ENCODE measurements around the gene TP53. TPM values are rescaled to one million over a fixed set of nuclear protein-coding genes. Genes with fewer than 3 reads are reported as not detected.
"Not testable (repeated sequence)": the region's sequence is repeated elsewhere in the genome, so short reads cannot be mapped to it uniquely, and the experiment has no call there.

Gene TP53
- total RNA-seq, 2 experiments from 2014 or later: 129 to 138 TPM

DNA sequence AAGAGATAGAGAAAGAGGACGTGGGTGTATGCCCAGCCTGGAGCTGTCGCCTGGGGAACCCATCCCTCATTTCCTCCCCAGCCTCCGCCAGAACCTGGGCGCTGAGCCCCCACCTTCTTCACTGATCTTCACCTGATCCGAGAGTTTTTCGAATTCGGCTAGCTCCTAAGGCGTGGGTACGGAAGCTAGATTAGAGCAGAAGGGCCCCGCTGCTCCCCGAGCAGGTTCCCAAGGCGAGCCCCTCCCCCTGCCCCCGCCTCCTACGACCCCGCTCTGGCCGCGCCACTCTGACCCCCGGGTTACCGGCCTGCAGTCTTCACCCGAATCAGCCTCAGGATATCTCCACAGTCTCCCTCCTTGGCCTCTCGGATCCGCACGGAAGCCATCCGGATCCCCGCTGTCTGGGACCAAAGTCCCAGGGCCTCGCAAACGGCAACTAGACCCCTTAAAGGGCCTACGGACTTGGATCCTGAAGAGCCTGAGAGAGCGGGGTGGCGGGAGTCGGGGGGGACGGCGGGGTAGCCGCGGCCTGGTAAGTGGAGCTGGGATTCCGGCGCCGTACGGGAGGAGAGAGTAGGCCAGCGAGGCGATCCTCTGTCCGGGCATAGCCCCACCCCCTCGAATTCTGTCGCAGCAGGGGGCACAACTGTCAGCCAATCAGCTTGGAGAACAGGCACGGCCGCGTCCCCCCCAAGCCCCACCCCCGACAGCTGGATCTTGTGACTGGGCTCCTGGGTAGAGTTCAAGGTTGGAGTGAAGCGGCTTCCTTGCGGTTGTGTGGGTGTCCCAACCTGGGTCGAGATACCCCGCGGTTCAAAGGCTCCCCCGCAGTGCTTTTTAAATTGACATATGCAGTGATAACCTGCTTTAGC lies 59.8 kb downstream of the TP53 start, which contains the start of gene SAT2:
SAT2 (minus strand) TSS at position 572 of the 872 bp plus-strand sequence; CDS start at position 386, 186 bp downstream.
- intact Hi-C loops (cut with micrococcal nuclease): no loop called here
- POLR2A ChIA-PET: interaction anchor here (0.6 to 4.7 kb wide), 15 partner anchors 10 to 347 kb away, joined by 3 to 41 read pairs (median 3); partner anchors contain the start of genes ATP1B2, CD68, FXR2 and SOX15

DNA sequence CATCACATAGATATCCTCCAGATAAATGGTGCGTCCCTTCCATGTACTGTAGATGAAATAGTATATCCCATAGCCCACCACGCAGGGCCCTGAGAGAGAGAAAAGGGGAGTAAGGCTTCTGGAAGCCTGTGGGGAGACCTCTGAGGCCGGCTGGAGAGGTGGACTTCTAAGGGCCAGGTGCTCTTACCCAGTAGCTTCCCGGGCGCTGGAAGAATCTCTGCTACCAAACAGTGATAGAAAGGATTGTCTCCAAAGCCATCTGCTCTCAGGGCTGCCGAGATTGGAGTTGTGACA lies 60.4 kb downstream of the TP53 start:
- Mint-ChIP-seq H3K9me3 (no peaks in the 10 kb centered on the region), H3K4me1 (ENCODE audit: low read depth) (peaks cover 10% of the 10 kb centered on the region), H3K27ac (peak overlapping the region; percentile 76), H3K4me3 (peak overlapping the region; percentile 87), H3K27me3 (no peaks in the 10 kb centered on the region), H3K36me3 (ENCODE audit: low read depth) (no peaks in the 10 kb centered on the region)
- DNase-seq (no peak), ATAC-seq (no peak)
- intact Hi-C loops (cut with micrococcal nuclease): no loop called here
- CTCF ChIA-PET: interaction anchor here (1.0 to 2.3 kb wide), 5 partner anchors 9 to 66 kb away, joined by 3 to 16 read pairs (median 5); partner anchors contain the start of genes FXR2, TP53 and WRAP53
- TF ChIP-seq, protein P1, sequence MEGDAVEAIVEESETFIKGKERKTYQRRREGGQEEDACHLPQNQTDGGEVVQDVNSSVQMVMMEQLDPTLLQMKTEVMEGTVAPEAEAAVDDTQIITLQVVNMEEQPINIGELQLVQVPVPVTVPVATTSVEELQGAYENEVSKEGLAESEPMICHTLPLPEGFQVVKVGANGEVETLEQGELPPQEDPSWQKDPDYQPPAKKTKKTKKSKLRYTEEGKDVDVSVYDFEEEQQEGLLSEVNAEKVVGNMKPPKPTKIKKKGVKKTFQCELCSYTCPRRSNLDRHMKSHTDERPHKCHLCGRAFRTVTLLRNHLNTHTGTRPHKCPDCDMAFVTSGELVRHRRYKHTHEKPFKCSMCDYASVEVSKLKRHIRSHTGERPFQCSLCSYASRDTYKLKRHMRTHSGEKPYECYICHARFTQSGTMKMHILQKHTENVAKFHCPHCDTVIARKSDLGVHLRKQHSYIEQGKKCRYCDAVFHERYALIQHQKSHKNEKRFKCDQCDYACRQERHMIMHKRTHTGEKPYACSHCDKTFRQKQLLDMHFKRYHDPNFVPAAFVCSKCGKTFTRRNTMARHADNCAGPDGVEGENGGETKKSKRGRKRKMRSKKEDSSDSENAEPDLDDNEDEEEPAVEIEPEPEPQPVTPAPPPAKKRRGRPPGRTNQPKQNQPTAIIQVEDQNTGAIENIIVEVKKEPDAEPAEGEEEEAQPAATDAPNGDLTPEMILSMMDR (IDR thresholded peaks at IDR 0.05): no peak
- POLR2A ChIA-PET: interaction anchor here (0.9 to 4.7 kb wide), 9 partner anchors 9 to 257 kb away, joined by 3 to 41 read pairs (median 4); partner anchors contain the start of genes ATP1B2, CD68, FXR2 and SOX15

More for the DNA sequence above, 59.8 kb downstream of the TP53 start, which contains the start of gene SAT2:
- H3K27ac Mint-ChIP-seq: peak within 1 kb of the TSS; percentile 76
- DNase-seq (peak; percentile 93), ATAC-seq (peak; percentile 96)
- peaks cover 10% of the 10 kb centered on the region for H3K4me1 Mint-ChIP-seq (ENCODE audit: low read depth)
- CTCF ChIA-PET: interaction anchor here (0.8 to 2.3 kb wide), 8 partner anchors 9 to 80 kb away, joined by 3 to 16 read pairs (median 3); partner anchors contain the start of genes FXR2, TP53 and WRAP53
- no peaks in the 10 kb centered on the region for H3K27me3 Mint-ChIP-seq
- TF ChIP-seq, protein P1 (IDR thresholded peaks at IDR 0.05): no peak
- no peaks in the 10 kb centered on the region for H3K9me3 Mint-ChIP-seq
- no peaks in the 10 kb centered on the region for H3K36me3 Mint-ChIP-seq (ENCODE audit: low read depth)
- H3K4me3 Mint-ChIP-seq: peak within 1 kb of the TSS; percentile 87

DNA sequence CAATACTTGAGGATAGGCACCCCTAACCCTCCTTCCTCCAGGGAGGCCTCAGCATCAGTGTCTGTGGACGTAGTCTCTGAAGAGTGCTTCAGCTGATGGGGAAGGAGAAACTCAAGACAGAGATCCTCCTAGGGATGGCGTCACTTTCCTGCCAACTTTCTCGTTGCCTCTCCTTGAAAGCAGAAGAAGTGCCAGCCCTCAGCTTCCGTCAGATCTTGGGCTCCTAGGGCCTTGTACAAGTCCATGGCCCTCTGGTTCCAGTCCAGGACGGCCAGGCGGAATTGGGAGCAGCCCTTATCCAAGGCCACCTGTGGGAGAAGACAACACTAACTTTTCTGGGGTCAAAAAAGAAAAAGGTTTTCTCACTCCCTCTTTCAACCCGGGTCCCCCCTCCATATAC lies 61.0 kb downstream of the TP53 start:
- TF ChIP-seq, protein P1 (IDR thresholded peaks at IDR 0.05): no peak
- Mint-ChIP-seq H3K9me3 (no peaks in the 10 kb centered on the region), H3K4me1 (ENCODE audit: low read depth) (peaks cover 10% of the 10 kb centered on the region), H3K27me3 (no peaks in the 10 kb centered on the region), H3K36me3 (ENCODE audit: low read depth) (no peaks in the 10 kb centered on the region), H3K27ac (no peak overlapping the region), H3K4me3 (peak overlapping the region; percentile 87)
- ChIA-PET CTCF (interaction anchor here (1.6 to 2.0 kb wide), 2 partner anchors 46 to 61 kb away, joined by 5 to 6 read pairs; partner anchors contain the start of gene TP53), POLR2A (interaction anchor here (1.0 to 4.7 kb wide), 6 partner anchors 8 to 256 kb away, joined by 3 to 41 read pairs (median 4); partner anchors contain the start of genes ATP1B2, FXR2, SOX15 and TP53)
- DNase-seq (no peak), ATAC-seq (no peak)
- intact Hi-C loops (cut with micrococcal nuclease): no loop called here

DNA sequence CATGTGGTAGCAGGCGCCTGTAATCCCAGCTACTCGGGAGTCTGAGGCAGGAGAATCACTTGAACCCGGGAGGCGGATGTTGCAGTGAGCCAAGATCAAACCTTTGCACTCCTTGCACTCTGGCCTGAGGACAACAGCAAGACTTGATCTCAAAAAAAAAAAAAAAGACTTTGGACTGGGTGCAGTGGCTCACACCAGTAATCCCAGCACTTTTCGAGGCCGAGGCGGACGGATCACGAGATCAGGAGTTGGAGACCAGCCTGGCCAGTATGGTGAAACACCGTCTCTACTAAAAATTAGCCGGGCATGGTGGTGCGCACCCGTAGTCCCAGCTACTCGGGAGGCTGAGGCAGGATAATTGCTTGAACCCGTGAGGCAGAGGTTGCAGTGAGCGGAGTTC lies 61.5 kb downstream of the TP53 start:
- CTCF ChIA-PET: interaction anchor here (1.6 to 2.0 kb wide), 2 partner anchors 47 to 61 kb away, joined by 5 to 6 read pairs; partner anchors contain the start of gene TP53
- H3K4me1 Mint-ChIP-seq (ENCODE audit: low read depth): peaks cover 10% of the 10 kb centered on the region
- H3K27me3 Mint-ChIP-seq; ATAC-seq; DNase-seq; intact Hi-C loops (cut with micrococcal nuclease); H3K36me3 Mint-ChIP-seq (ENCODE audit: low read depth); H3K4me3 Mint-ChIP-seq; H3K9me3 Mint-ChIP-seq; H3K27ac Mint-ChIP-seq: not testable (repeated sequence)
- POLR2A ChIA-PET: interaction anchor here (2.5 to 4.7 kb wide), 2 partner anchors 11 to 62 kb away, joined by 15 to 41 read pairs; partner anchors contain the start of genes FXR2, TP53 and WRAP53

DNA sequence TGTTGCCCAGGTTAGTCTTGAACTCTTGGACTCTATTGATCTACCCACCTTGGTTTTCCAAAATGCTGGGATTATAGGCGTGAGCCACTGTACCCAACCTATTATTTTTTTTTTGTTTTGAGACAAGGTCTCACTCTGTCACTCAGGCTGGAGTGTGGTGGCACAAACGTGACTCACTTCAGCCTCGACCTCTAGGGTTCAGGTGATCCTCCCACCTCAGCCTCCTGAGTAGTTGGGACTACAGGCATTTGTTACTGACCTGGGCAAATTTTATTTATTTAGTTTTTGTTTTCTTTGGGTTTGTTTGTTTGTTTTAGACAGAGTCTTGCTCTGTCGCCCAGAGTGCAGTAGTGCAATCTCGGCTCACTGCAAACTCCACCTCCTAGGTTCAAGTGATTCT lies 63.6 kb downstream of the TP53 start:
- ChIA-PET POLR2A (no interaction called here), CTCF (no interaction called here)
- Mint-ChIP-seq H3K27me3 (no peaks in the 10 kb centered on the region), H3K27ac (no peak overlapping the region), H3K4me1 (ENCODE audit: low read depth) (peaks cover 10% of the 10 kb centered on the region), H3K36me3 (ENCODE audit: low read depth) (no peaks in the 10 kb centered on the region), H3K9me3 (no peaks in the 10 kb centered on the region), H3K4me3 (no peak overlapping the region)
- intact Hi-C loops (cut with micrococcal nuclease): no loop called here
- TF ChIP-seq, protein P1 (IDR thresholded peaks at IDR 0.05): no peak
- no peak for ATAC-seq
- DNase-seq: no peak
